H1 (cell line): Measurements from ENCODE around the gene SPACA4. TPM values are rescaled to one million over a fixed set of nuclear protein-coding genes. Genes with fewer than 3 reads are reported as not detected.

Experiments
- CTCF ChIA-PET: fragments of 300-600 bp; sonication (Branson Sonifier 250); formaldehyde crosslinking; loops from one replicate; lab custom pipeline; 2021; ENCODE audit not compliant: partially characterized antibody; lab: Charles Lee
- POLR2A ChIA-PET: fragments of 300-600 bp; sonication (Branson Sonifier 250); formaldehyde crosslinking; loops from one replicate; lab custom pipeline; 2021; ENCODE audit warnings: inconsistent platforms; ENCODE audit not compliant: partially characterized antibody; lab: Charles Lee
- DNase-seq, 2 experiments: peaks; one replicate each; pipeline versions ENCODE4 v3.0.0 to v3.0.0-alpha.2; 2010 to 2022; ENCODE audit warnings: low spot score in 2 of 2, low read depth in 1 of 2, mixed read lengths in 1 of 2
- FAIRE-seq: peaks from 2 replicates; lab custom pipeline; 2011; peaks lifted over from hg19 to GRCh38; lab: Jason Lieb, UNC
- H2AFZ ChIP-seq: 2 replicates; pipeline ENCODE4 v1.8.1; 2012; ENCODE audit warnings: low read length, inconsistent platforms
- H2AK5ac ChIP-seq: 2 replicates; pipeline ENCODE4 v1.6.1; 2013; ENCODE audit warnings: low read depth, low read length
- H2BK120ac ChIP-seq: replicated peaks from 2 replicates; pipeline ENCODE3; 2013; ENCODE audit warnings: low read depth, low read length, inconsistent platforms
- H2BK12ac ChIP-seq: 2 replicates; pipeline ENCODE4 v1.6.1; 2013; ENCODE audit warnings: low read depth, low read length
- H2BK15ac ChIP-seq: 2 replicates; pipeline ENCODE4 v1.6.1; 2013; ENCODE audit warnings: low read length
- H2BK20ac ChIP-seq: 2 replicates; pipeline ENCODE4 v1.6.1; 2013; ENCODE audit warnings: low read length
- H2BK5ac ChIP-seq: 2 replicates; pipeline ENCODE4 v1.6.1; 2013; ENCODE audit warnings: low read depth, low read length
- H3K14ac ChIP-seq: 2 replicates; pipeline ENCODE4 v1.6.1; 2013; ENCODE audit warnings: inconsistent platforms; ENCODE audit not compliant: insufficient read length
- H3K18ac ChIP-seq: 2 replicates; pipeline ENCODE4 v1.6.1; 2013; ENCODE audit warnings: low read length; ENCODE audit errors: extremely low read depth
- H3K23ac ChIP-seq: 2 replicates; pipeline ENCODE4 v1.6.1; 2013; ENCODE audit warnings: inconsistent platforms; ENCODE audit not compliant: insufficient read length
- H3K23me2 ChIP-seq: 2 replicates; pipeline ENCODE4 v1.6.1; 2013; ENCODE audit warnings: low read depth, low read length
- H3K27ac ChIP-seq: 2 replicates; pipeline ENCODE4 v1.6.1; 2011; ENCODE audit warnings: low read depth, low read length, inconsistent platforms
- H3K27me3 ChIP-seq, 4 experiments: replicated peaks in 1 of 4; 1 replicate in 1 of 4; 2 replicates in 3 of 4; pipeline versions ENCODE4 v1.6.1 to v1.8.1; 2011 to 2013; ENCODE audit warnings: low read length in 3 of 4, mild to moderate bottlenecking in 3 of 4, inconsistent platforms in 2 of 4, mixed read lengths in 2 of 4, moderate library complexity in 1 of 4; ENCODE audit not compliant: control insufficient read depth in 3 of 4, insufficient read depth in 3 of 4; ENCODE audit errors: extremely low read depth in 1 of 4
- H3K36me3 ChIP-seq, 4 experiments: 2 replicates each; pipeline versions ENCODE4 v1.6.1 to v1.8.1; 2011 to 2013; ENCODE audit warnings: mild to moderate bottlenecking in 4 of 4, low read length in 3 of 4, moderate library complexity in 2 of 4, control low read depth in 1 of 4, inconsistent platforms in 1 of 4; ENCODE audit not compliant: insufficient read depth in 4 of 4, control insufficient read depth in 2 of 4
- H3K4ac ChIP-seq: replicated peaks from 2 replicates; pipeline ENCODE3; 2013; ENCODE audit warnings: low read length, low read depth, mixed read lengths, inconsistent platforms; ENCODE audit not compliant: insufficient read length
- H3K4me1 ChIP-seq, 4 experiments: replicated peaks in 1 of 4; 1 replicate in 1 of 4; 2 replicates in 3 of 4; pipeline versions ENCODE4 v1.6.1 to v1.8.1; 2011 to 2013; ENCODE audit warnings: low read length in 3 of 4, inconsistent platforms in 2 of 4, mixed read lengths in 1 of 4; ENCODE audit not compliant: insufficient read depth in 4 of 4, control insufficient read depth in 3 of 4
- H3K4me2 ChIP-seq, 2 experiments: 2 replicates each; pipeline versions ENCODE4 v1.6.1 to v1.8.1; 2011 to 2013; ENCODE audit warnings: low read depth in 2 of 2, low read length in 2 of 2, control low read depth in 1 of 2, inconsistent platforms in 1 of 2, mild to moderate bottlenecking in 1 of 2; ENCODE audit not compliant: insufficient read depth in 1 of 2
- H3K4me3 ChIP-seq, 4 experiments: fragments of 200-600, 300-600 bp in 1 of 4; sonication (generic), shearing (Covaris generic), sonication (Bioruptor Twin) in 1 of 4; 2 replicates each; pipeline versions ENCODE4 v1.5.1 to v1.8.1; 2011 to 2016; ENCODE audit warnings: low read length in 4 of 4, low read depth in 3 of 4, control low read depth in 2 of 4, inconsistent platforms in 2 of 4, mild to moderate bottlenecking in 2 of 4, mixed read lengths in 1 of 4, moderate library complexity in 1 of 4; ENCODE audit not compliant: insufficient read depth in 2 of 4; ENCODE audit errors: extremely low read depth in 1 of 4
- H3K56ac ChIP-seq: replicated peaks from 2 replicates; pipeline ENCODE3; 2013; ENCODE audit warnings: low read depth, mild to moderate bottlenecking, mixed read lengths, low read length, inconsistent platforms; ENCODE audit not compliant: insufficient read length
- H3K79me1 ChIP-seq: 2 replicates; pipeline ENCODE4 v1.6.1; 2013; ENCODE audit warnings: low read depth, low read length, control low read depth
- H3K79me2 ChIP-seq, 2 experiments: 2 replicates each; pipeline versions ENCODE4 v1.6.1 to v1.8.1; 2012 to 2013; ENCODE audit warnings: low read length in 2 of 2, mild to moderate bottlenecking in 2 of 2, inconsistent platforms in 1 of 2; ENCODE audit not compliant: insufficient read depth in 2 of 2, control insufficient read depth in 1 of 2
- H3K9ac ChIP-seq, 4 experiments: replicated peaks in 1 of 4; 1 replicate in 1 of 4; 2 replicates in 3 of 4; pipeline versions ENCODE4 v1.6.1 to v1.8.1; 2011 to 2013; ENCODE audit warnings: low read depth in 3 of 4, low read length in 3 of 4, control low read depth in 2 of 4, mild to moderate bottlenecking in 2 of 4, moderate library complexity in 2 of 4, inconsistent platforms in 1 of 4; ENCODE audit errors: extremely low read depth in 1 of 4
- H3K9me3 ChIP-seq, 2 experiments: 2 replicates each; pipeline versions ENCODE4 v1.6.1 to v1.8.1; 2012 to 2013; ENCODE audit warnings: mild to moderate bottlenecking in 2 of 2, moderate library complexity in 2 of 2, control low read depth in 1 of 2, inconsistent platforms in 1 of 2, low read depth in 1 of 2, low read length in 1 of 2, mixed read lengths in 1 of 2; ENCODE audit not compliant: insufficient read depth in 2 of 2
- H4K20me1 ChIP-seq, 2 experiments: replicated peaks in 1 of 2; 2 replicates each; pipeline versions ENCODE3 to v1.8.1; 2011 to 2013; ENCODE audit warnings: inconsistent platforms in 2 of 2, low read length in 2 of 2, mild to moderate bottlenecking in 1 of 2; ENCODE audit not compliant: insufficient read depth in 2 of 2, control insufficient read depth in 1 of 2
- H4K5ac ChIP-seq: 2 replicates; pipeline ENCODE4 v1.6.1; 2013; ENCODE audit warnings: low read length, low read depth, mixed read lengths, inconsistent platforms; ENCODE audit not compliant: insufficient read length
- H4K8ac ChIP-seq: 2 replicates; pipeline ENCODE4 v1.8.0; 2013; ENCODE audit warnings: mild to moderate bottlenecking, moderate library complexity, low read length, inconsistent platforms; ENCODE audit not compliant: insufficient read depth; ENCODE audit errors: extremely low read depth
- H4K91ac ChIP-seq: replicated peaks from 2 replicates; pipeline ENCODE3; 2013; ENCODE audit warnings: low read length, mixed read lengths, inconsistent platforms; ENCODE audit not compliant: insufficient read length
- ASH2L ChIP-seq: fragments of 200-600, 300-600 bp; sonication (generic); IDR thresholded peaks from one replicate; pipeline ENCODE4 v1.7.1; 2017; ENCODE audit warnings: low read length
- GTF2F1 ChIP-seq: IDR thresholded peaks from 2 replicates; pipeline ENCODE4 v1.6.1; 2012; ENCODE audit warnings: low read depth, low read length, improper control_type of control experiment, borderline replicate concordance
- SIN3A ChIP-seq, 2 experiments: IDR thresholded peaks in 1 of 2; conservative IDR thresholded peaks in 1 of 2; 2 replicates each; pipeline ENCODE4 v1.6.1; 2011 to 2012; ENCODE audit warnings: low read length in 2 of 2, improper control_type of control experiment in 1 of 2, low read depth in 1 of 2, mild to moderate bottlenecking in 1 of 2
- WGBS, 2 experiments: shearing (Covaris generic) in 1 of 2; methylation state at CpG; one replicate each; pipeline versions ENCODE4 v1.1.6 to v1.1.7; 2013 to 2015; ENCODE audit warnings: low lambda C conversion rate in 2 of 2, mixed read lengths in 2 of 2, inconsistent platforms in 1 of 2, low coverage in 1 of 2, missing lambda C conversion rate in 1 of 2; ENCODE audit not compliant: insufficient replicate concordance in 2 of 2, insufficient coverage in 1 of 2, insufficient read length in 1 of 2; ENCODE audit errors: extremely low coverage in 1 of 2, missing lambda C conversion rate in 1 of 2; 5-methylcytosine and 5-hydroxymethylcytosine counted together
- polyA plus RNA-seq, 7 experiments: library from polyadenylated mRNA; depleted of rRNA in 3 of 7; stranded (reverse) in 5 of 7; unstranded in 2 of 7; fragments of >200 nt in 5 of 7; fragments of 200-250 nt in 2 of 7; gene quantifications; 1 replicate in 5 of 7; 2 replicates in 1 of 7; 4 replicates in 1 of 7; pipeline versions ENCODE4 v1.2.1 to v1.2.3, GENCODE V29; 2011 to 2013; ENCODE audit warnings: missing spikeins in 2 of 7, mixed read lengths in 2 of 7
- total RNA-seq: library from RNA; stranded (reverse); fragmentation: NEBNext Ultra II Directional; extraction: Animal tissue kit (Norgen Biotek cat#: 25700); gene quantifications from 2 replicates; pipeline ENCODE4 v1.2.1, GENCODE V29; 2021

The SPACA4 gene
- total and polyA plus RNA-seq, 2 of the 8 experiments (the other 6 are each of a cell fraction or from before 2014, with no cell fraction given), result not detected

DNA sequence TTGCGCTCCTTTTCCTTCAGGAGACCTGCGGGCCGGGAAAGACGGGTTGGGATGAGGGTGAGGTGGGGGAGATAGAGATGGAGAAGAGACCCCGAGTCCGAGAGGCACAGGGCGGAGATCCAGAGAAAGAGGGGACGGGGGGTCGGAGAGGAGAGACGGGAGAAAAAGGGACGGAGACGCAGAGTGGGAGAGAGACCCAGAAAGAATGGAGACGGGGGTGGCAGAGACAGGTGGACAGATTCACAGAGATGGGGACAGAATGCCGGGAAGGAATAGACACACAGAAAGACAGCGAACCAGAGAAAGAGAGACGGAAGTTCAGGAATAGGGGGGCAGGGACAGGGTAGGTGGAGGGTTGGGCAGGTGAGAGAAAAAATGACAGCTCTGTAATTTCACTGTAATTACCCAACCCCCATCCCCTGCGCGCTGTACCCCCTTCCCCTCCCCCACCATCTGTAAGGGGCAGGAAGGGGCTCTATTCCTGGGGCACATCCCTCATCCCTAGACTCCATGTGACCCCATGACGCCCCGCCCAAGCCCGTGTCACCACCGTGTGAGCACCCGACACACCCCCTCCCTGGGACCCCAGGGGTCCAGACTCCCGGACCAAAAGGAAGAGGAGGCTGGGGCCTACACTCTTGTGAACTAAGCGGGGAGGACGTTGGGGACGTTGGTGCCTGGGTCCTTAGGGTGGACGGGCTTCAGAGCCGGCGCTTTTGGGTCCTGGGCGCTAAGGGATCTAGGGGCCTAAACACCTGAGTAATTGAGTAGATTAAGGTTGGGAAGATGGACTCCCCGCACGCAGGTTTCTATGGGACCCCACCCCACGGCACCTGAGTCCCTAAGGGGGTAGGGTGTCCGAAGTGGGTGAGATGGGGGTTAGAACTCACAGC, 29.7 kb downstream of the SPACA4 start:
- H3K4me3 ChIP-seq, result peak overlapping the region; percentile 58 to 74 (median 66)
- H3K14ac ChIP-seq, result no peak overlapping the region
- H3K4me2 ChIP-seq, result peak overlapping the region; percentile 94 to 95
- no peak overlapping the region for H4K5ac ChIP-seq
- H2BK120ac ChIP-seq, result no peak overlapping the region
- no peak overlapping the region for H3K4ac ChIP-seq
- no peak overlapping the region for H2BK5ac ChIP-seq
- POLR2A ChIA-PET, result interaction anchor here (0.7 to 30.9 kb wide), 3 partner anchors 8 to 24 kb away, joined by 3 to 788 read pairs (median 3); partner anchors contain the start of genes CA11, FAM83E, RPL18 and SPACA4
- H3K79me2 ChIP-seq, result no peaks in the 10 kb centered on the region
- 0 out of 4 replicates have a peak, but pooled peaks of 1 of the 2 experiments have one; percentile 2 for TF ChIP-seq SIN3A (conservative IDR thresholded peaks at IDR 0.05 in 1 of 2, IDR thresholded peaks at IDR 0.05 in 1 of 2; ENCODE audit: low read depth in 1 of 2, low read length in 2 of 2)
- TF ChIP-seq ASH2L, result no peak
- no peak for TF ChIP-seq GTF2F1
- peak overlapping the region in 1 of 4 experiments; percentile 57; a peak in 1 of 7 replicates for H3K9ac ChIP-seq
- H3K9me3 ChIP-seq, result no peaks in the 10 kb centered on the region
- no peak overlapping the region for H2AK5ac ChIP-seq
- H3K23me2 ChIP-seq, result peaks cover 25% of the 10 kb centered on the region
- H2BK12ac ChIP-seq, result no peak overlapping the region
- no peaks in the 10 kb centered on the region for H3K36me3 ChIP-seq
- no peak overlapping the region for H3K27ac ChIP-seq
- no peak for FAIRE-seq
- no peak overlapping the region for H3K56ac ChIP-seq
- no peak overlapping the region for H3K18ac ChIP-seq
- no peak overlapping the region for H4K91ac ChIP-seq
- peaks cover 0 to 2% (median 0%) of the 10 kb centered on the region in 4 experiments; a peak in 2 of 7 replicates for H3K27me3 ChIP-seq
- 6% methylated on average over 21 of the region's 35 CpGs; no CpG with 5 or more reads in 1 of the 2 experiments for WGBS, 2 experiments
- H4K8ac ChIP-seq, result no peak overlapping the region; the same call in 1 of the 2 replicates
- no peaks in the 10 kb centered on the region for H3K79me1 ChIP-seq
- CTCF ChIA-PET, result no interaction called here
- H2BK15ac ChIP-seq, result no peak overlapping the region
- peaks cover 0 to 3% of the 10 kb centered on the region in 2 experiments for H4K20me1 ChIP-seq
- H2BK20ac ChIP-seq, result no peak overlapping the region
- H3K4me1 ChIP-seq, result peaks cover 9 to 30% (median 22%) of the 10 kb centered on the region in 4 experiments
- peak in 1 of 2 experiments; percentile 60 for DNase-seq
- no peak overlapping the region for H3K23ac ChIP-seq
- H2AFZ ChIP-seq, result no peak overlapping the region
